HG02870 (cell line): ENCODE results near the gene ETS1.

Experiments used
- ATAC-seq: cut with Tn5 transposase; IDR thresholded peaks from one replicate; pipeline ENCODE4 v1.9.1; 2021; ENCODE audit warnings: mild to moderate bottlenecking, moderate library complexity; ENCODE audit not compliant: unreplicated experiment

ETS1 gene

DNA sequence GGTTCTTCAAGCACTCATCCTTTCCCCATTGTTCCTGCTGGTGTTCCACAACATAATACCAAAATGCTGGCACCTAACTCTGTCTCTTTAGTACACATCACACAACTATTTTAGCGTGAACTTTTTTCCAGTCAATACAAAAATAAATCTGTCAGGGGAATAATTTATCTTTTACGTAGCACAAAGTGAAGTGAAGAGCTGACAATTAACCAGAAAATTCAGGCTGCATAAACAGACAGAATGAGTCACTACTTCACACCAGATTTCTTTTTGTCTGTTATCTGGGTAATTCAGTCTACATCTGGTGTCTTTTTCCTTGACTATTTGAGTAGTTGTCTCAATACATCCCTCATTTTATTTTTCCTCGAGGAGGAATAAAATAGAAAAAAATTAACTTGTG, 7.9 kb upstream of the ETS1 start:
- no peak for ATAC-seq

DNA sequence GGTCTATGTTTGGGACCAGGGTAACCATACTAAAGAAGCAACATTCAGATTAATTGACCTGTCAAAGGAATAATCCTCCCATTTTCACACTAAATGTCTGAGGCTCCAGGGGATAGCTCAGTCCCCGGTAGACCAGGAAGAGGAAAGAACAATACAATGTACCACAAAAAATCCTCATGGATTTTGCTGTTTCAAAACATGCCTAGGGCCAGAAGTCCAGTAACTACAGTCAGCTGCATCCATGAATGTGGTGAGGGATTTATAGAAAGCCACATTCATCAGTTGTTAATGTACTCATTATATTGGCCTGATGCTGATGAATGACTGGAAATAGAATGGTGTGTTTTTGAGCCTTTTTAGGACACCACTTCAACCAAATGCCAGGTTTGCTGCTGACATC, 6.9 kb upstream of the ETS1 start:
- ATAC-seq, result no peak

GRCh38 chr11:128593281-128593680, 5.9 kb upstream of the ETS1 start:
- no peak for ATAC-seq

DNA sequence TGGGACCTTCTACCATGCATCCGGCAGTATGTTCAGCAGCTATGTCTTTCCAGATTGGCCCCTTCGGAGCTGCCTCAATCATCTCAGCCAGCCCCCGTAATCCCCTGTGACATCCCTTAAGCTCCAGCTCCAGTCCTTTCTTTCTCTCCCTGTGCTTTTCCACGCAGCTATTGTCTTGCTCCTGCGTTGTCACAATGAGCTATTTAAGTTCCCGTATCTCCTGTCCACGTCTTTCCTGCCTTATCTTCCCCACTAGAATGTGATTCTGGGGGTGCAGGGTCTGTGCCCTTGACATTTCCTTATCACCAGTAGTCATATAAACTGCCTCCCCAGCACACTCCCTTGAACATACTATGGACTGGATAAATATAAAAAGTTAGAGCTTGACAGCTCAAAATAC, 5.1 kb upstream of the ETS1 start:
- ATAC-seq, result no peak

DNA sequence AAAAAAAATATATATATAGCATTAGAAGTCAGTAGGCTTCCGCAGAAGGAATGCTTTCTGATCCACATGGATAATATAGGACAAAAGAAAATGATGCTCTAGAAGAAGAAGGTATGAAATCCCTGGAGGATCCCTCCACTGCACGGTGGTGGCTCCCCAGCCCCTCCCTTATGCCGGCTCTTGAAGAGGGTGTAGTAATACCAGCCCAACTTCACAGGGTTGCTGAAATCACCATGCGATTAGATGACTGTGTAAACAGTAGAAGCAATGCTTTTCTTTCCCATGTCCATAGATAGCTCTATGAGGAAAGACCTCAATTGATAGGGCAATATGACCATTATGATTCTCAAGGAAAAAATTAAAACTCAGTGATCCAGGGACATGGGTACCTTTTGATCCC, 3.2 kb upstream of the ETS1 start:
- ATAC-seq, result no peak

DNA sequence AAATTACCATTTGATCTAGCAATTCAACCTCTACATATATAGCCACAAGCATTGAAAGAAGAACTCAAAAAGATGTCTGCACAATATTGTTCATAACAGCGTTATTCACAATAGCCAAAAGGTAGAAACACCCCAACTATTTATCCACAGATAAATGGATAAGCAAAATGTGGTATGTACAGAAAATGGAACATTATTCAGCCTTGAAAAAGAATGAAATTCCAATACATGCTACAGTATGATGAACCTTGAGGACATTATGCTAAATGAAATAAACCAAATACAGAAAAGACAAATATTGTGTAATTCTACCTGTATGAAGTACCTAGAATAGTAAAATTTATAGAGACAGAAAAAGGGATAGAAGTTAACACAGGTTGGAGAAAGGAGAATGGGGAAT, 2.6 kb upstream of the ETS1 start:
- no peak for ATAC-seq

DNA sequence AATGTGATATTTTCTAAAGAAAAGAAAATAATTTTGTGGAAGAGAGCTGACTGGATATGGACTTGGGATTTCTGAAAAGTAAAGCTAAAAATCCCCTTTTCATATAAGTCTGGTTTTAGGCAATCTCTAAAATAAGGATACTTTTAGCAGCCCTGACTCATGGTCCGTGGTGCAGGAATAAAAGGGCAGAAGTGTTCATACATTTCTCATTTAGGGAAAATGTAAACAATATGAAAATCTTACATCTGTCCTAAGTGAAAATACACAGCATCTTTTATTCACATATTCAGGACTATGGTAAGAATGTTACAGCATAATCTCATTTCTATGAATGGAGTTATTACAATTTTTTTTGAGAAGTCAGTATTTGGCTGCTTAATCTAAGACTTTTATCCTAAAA, 735 bp upstream of the ETS1 start:
- ATAC-seq, result no peak

DNA sequence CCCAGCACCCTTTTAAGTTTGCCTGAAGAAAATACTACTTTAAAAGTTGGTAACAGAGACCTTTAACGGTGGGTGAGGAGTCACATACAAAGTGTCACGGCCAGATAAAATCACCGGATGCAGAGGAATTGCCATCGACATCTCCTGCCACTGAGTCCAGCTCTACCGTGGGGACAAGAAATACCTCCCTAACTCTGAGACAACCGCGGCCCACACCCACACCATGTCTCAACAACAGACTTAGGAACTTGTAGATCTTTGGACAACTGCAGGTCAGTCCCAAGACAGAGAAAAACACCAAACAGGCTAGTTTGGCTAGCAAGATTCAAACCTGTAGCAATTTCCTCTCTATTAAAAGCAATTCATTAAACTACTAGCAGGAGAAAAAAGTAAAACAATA, 669 bp downstream of the ETS1 start:
- no peak for ATAC-seq

- no peak for ATAC-seq
These were observed 1.7 kb downstream of the ETS1 start for GRCh38 chr11:128585498-128586238.

DNA sequence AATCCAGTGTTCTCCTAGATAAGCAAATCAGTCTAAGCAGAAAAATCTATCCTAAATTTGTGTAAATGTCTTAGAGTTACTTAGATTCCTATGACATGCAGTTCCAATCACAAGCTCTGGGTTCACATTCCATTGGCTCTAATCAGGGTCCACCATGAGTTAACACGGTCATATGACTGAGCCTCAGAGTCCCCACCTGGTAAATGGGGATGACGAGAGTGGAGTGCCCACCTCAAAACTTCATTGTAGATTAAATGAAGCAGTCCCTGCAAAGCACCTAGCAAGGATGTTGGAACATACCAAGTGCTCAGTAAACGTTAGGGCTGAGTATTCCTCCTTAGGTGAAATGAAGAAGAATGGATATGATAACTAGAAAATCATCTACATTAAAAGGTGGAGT, 3.1 kb downstream of the ETS1 start:
- no peak for ATAC-seq

- ATAC-seq, result no peak
These were observed 4.6 kb downstream of the ETS1 start for GRCh38 chr11:128582496-128583366.

DNA sequence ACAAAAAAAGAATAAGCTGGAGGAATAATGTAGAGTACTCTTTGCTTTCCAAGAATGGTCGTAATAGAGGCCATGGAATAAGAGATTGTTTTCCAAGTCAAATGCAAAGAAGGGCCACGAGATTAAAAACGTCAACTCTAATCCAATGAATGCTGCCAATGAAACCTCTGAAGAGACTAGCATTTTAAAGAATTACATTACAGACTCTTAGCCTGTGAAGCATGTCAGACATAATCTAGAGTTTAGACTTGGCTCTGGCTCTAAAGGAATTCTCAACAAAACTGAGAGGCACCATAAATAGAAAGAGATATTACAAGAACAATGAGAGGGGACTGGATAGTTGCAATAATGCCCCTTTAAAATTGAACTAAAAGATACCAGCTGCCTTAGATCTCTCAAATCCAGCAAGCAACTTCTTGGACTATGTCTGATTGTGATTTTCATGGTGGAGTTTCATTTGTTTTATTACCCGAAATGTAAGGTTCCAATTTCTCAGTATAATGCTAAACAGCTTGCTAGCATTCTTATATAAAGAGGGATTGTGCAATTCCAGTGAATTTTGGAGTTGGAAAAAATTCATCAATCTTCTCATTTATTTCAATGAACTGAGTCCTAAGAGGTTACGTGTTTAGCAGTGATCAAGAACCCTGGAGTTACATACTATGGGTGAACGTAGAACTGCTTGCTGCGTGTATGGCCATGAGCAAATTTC, 5.6 kb downstream of the ETS1 start:
- no peak for ATAC-seq

GRCh38 chr11:128580612-128581011, 6.7 kb downstream of the ETS1 start:
- ATAC-seq, result no peak

DNA sequence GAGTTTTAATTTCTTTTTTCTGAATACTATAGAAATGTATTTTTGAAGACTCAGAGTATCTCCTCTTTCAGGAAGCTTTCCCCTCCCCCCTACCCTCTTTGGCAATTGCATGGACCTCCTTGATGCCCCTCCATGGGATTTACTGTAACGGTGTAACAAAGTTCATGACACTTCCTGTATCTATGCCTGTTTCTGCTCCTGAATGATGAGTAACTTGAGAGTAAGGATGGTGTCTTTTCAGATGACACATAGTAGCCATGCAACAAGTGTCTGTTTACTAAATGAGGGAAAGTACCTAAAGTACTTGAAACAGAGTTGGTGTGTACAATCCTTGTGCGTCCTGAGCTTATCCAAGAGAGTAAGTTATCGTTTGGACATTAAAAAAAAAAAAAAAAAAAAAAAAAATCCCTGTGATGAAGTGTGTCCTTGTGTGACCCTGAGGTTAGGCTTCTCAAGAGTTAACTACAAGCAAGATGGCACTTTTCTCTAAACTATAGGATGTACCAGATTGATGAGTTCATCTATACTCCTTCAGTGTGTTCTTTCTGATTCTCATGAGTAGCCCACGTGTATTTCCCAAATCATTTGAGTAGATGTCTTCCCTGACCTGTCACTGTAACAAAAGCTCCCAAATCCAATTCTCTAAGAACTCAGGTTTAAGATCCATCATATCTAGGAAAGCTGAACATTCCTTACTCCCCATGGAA, 7.4 kb downstream of the ETS1 start:
- ATAC-seq, result peak; percentile 88

- no peak for ATAC-seq
These were observed 10.8 kb downstream of the ETS1 start for GRCh38 chr11:128576555-128576954.

DNA sequence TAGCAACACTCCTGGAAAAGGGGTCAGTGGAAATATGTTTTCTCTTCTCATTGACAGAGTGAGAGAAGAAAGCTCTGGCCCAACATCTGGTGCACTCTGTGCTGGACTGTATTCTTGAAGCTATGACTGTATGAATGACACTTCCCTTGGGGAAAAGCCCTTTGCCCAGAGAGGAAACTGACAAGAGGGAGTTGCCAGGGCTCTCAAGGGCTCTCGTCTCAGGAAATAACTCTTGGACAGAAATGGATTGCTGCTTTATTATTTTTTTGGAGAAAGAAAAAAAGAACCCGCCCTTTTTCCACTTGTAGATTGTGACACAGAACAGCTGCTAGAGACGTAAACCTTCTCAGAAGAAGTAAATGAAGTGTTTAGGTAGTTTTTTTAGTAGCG, 11.4 kb downstream of the ETS1 start:
- no peak for ATAC-seq

DNA sequence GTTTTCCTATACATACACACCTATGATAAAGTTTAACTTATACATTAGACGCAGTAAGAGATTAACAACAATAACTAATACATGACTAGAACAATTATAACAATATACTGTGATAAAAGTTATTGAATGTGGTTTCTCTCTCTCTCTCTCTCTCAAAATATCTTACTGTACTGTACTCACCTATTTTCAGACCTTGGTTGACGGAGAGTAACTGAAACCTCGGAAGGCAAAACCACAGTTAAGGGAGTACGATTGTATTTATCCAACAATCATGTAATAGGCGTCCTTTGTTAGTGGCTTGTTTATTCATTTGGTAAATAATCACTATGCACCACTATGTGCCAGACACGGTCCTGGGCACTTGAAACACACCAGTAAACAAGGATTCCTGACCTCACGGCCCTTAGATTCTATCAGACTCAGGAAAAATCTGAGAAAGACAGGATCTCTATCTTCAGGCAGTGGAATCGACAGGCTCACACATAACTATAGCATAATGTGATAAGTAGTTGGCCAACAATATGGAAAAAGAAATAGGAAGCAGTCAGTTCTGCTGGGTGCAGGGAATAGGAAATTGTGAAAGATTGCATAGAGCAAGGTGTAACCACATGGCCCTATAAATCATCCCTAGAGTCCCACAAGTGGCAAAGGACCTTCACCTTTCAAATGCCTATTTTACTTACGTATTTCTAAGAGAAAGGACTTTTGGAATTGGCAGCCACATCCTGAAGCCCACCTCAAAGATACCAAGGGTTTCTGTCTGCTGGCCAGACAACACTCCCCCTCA, 12.0 kb downstream of the ETS1 start:
- no peak for ATAC-seq

- ATAC-seq, result no peak
These were observed 12.8 kb downstream of the ETS1 start for GRCh38 chr11:128574576-128575011.

DNA sequence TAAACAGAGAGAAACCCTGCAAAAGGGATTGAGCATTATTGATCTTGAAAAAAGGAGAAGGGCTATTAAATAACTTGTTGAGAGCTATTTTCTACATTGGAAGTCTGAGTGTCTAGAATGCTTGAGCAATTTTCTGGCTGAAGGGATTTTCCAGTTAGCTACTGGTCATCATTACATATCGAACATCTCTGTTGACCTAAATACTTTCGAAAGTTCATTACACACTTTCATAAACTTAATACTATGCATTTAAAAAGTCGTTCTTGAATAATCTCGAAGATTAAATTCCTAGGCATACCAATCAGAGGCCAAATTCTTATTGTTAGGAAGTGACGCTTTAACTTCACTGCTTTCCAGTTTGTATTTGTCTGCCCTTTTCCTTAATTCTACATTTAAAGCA, 13.7 kb downstream of the ETS1 start:
- no peak for ATAC-seq

DNA sequence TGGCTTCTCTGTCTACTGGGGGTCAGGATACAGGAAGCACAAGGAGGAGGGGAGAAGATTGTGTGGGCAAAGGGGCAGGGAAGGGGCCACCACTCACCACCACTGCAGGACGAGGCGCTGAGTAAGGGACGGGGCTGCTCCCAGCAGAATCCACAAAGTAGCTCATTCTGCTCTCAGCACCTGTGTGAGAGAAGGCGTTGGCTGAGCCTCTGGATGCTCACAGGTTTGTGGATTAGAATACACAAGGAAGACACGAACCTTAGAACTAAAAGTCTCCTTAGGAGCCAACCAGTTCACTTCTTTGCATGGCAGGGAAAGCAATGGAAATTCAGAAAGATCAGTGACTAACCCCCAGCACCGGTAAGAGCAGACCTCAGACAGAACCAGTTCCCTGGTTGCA, 14.4 kb downstream of the ETS1 start:
- no peak for ATAC-seq
